IMR-90 (cell line): ENCODE measurements around the gene LUZP4. TPM values are rescaled to one million over a fixed set of nuclear protein-coding genes. Genes with fewer than 3 reads are reported as not detected.

ENCODE experiments used
- ATAC-seq: fragments of 200-7000 bp; cut with Tn5 transposase; 2 replicates; pipeline ENCODE4 v1.9.1; 2020; ENCODE audit warnings: low read depth, mild to moderate bottlenecking, moderate library complexity
- BruUV-seq: library from RNA; stranded (reverse); fragments of 400-500 nt; replicated peaks from 2 replicates; lab custom pipeline; 2021; lab: Mats Ljungman, UMichigan
- CTCF ChIA-PET: fragments of 300-600 bp; formaldehyde crosslinking; extraction: SDS; loops from one replicate; lab custom pipeline; 2021; ENCODE audit warnings: antibody characterized with exemption; lab: Yijun Ruan, JAX
- POLR2A ChIA-PET: fragments of 300-600 bp; sonication (Branson Sonifier 250); formaldehyde crosslinking; loops from one replicate; lab custom pipeline; 2022; ENCODE audit warnings: antibody characterized with exemption; ENCODE audit not compliant: unreplicated experiment; lab: Charles Lee
- DNase-seq: peaks from one replicate; pipeline ENCODE4 v3.0.0; 2013
- H2AFZ ChIP-seq: replicated peaks from 2 replicates; pipeline ENCODE3; 2013; ENCODE audit warnings: low read length, mild to moderate bottlenecking; ENCODE audit not compliant: poor library complexity
- H2AK5ac ChIP-seq: 2 replicates; pipeline ENCODE4 v1.6.1; 2013; ENCODE audit warnings: low read depth, low read length, inconsistent platforms
- H2AK9ac ChIP-seq: replicated peaks from 2 replicates; pipeline ENCODE3; 2013; ENCODE audit warnings: mild to moderate bottlenecking, low read depth, low read length, moderate library complexity; ENCODE audit not compliant: poor library complexity
- H2BK120ac ChIP-seq: 2 replicates; pipeline ENCODE4 v1.6.1; 2013; ENCODE audit warnings: low read depth, low read length, inconsistent platforms
- H2BK15ac ChIP-seq: 3 replicates; pipeline ENCODE4 v1.6.1; 2013; ENCODE audit warnings: low read depth, low read length, inconsistent platforms
- H2BK20ac ChIP-seq: 2 replicates; pipeline ENCODE4 v1.6.1; 2013; ENCODE audit warnings: low read depth, mild to moderate bottlenecking, inconsistent platforms, low read length, moderate library complexity
- H2BK5ac ChIP-seq: 2 replicates; pipeline ENCODE4 v1.6.1; 2013; ENCODE audit warnings: mild to moderate bottlenecking, low read depth, low read length, inconsistent platforms; ENCODE audit not compliant: poor library complexity, severe bottlenecking
- H3K14ac ChIP-seq: replicated peaks from 2 replicates; pipeline ENCODE4 v1.6.1; 2013; ENCODE audit warnings: low read depth, low read length, inconsistent platforms
- H3K18ac ChIP-seq: 2 replicates; pipeline ENCODE4 v1.6.1; 2013; ENCODE audit warnings: low read depth, low read length, control low read depth
- H3K23ac ChIP-seq: 2 replicates; pipeline ENCODE4 v1.6.1; 2013; ENCODE audit warnings: low read depth, low read length, inconsistent platforms
- H3K27ac ChIP-seq: 2 replicates; pipeline ENCODE4 v1.5.1; 2013; ENCODE audit warnings: mild to moderate bottlenecking, control low read depth, low read length; ENCODE audit not compliant: insufficient read depth
- H3K27me3 ChIP-seq: 2 replicates; pipeline ENCODE4 v1.6.1; 2013; ENCODE audit warnings: low read length; ENCODE audit not compliant: control insufficient read depth, insufficient read depth
- H3K36me3 ChIP-seq: 2 replicates; pipeline ENCODE4 v1.6.1; 2013; ENCODE audit warnings: low read length, mixed read lengths; ENCODE audit not compliant: control insufficient read depth, insufficient read depth
- H3K4ac ChIP-seq: 2 replicates; pipeline ENCODE4 v1.6.1; 2013; ENCODE audit warnings: low read depth, low read length, inconsistent platforms
- H3K4me1 ChIP-seq: 2 replicates; pipeline ENCODE4 v1.6.1; 2013; ENCODE audit warnings: low read length, mixed read lengths; ENCODE audit not compliant: control insufficient read depth, insufficient read depth
- H3K4me2 ChIP-seq: 2 replicates; pipeline ENCODE4 v1.6.1; 2013; ENCODE audit warnings: low read depth, mild to moderate bottlenecking, control low read depth, low read length, moderate library complexity
- H3K4me3 ChIP-seq: 2 replicates; pipeline ENCODE4 v1.5.1; 2013; ENCODE audit warnings: low read depth, mild to moderate bottlenecking, control low read depth, low read length, moderate library complexity; ENCODE audit not compliant: insufficient read depth
- H3K56ac ChIP-seq: 2 replicates; pipeline ENCODE4 v1.6.1; 2013; ENCODE audit warnings: low read length, inconsistent platforms; ENCODE audit not compliant: insufficient read depth; ENCODE audit errors: extremely low read depth
- H3K79me1 ChIP-seq, 2 experiments: 2 replicates each; pipeline ENCODE4 v1.6.1; 2013; ENCODE audit warnings: low read length in 2 of 2, inconsistent platforms in 1 of 2, low read depth in 1 of 2
- H3K9ac ChIP-seq: 2 replicates; pipeline ENCODE4 v1.6.1; 2013; ENCODE audit warnings: low read depth, low read length, control low read depth
- H3K9me1 ChIP-seq: 2 replicates; pipeline ENCODE4 v1.6.1; 2013; ENCODE audit warnings: low read length, inconsistent platforms; ENCODE audit not compliant: insufficient read depth
- H3K9me3 ChIP-seq: 2 replicates; pipeline ENCODE4 v1.6.1; 2013; ENCODE audit warnings: low read length; ENCODE audit not compliant: control insufficient read depth, insufficient read depth
- H4K20me1 ChIP-seq: 2 replicates; pipeline ENCODE4 v1.6.1; 2013; ENCODE audit warnings: low read length, inconsistent platforms; ENCODE audit not compliant: insufficient read depth
- H4K5ac ChIP-seq: 2 replicates; pipeline ENCODE4 v1.6.1; 2013; ENCODE audit warnings: mild to moderate bottlenecking, low read depth, low read length, control low read depth
- H4K8ac ChIP-seq, 2 experiments: 2 replicates each; pipeline ENCODE4 v1.6.1; 2013; ENCODE audit warnings: low read depth in 2 of 2, low read length in 2 of 2, control low read depth in 1 of 2, inconsistent platforms in 1 of 2
- H4K91ac ChIP-seq: 2 replicates; pipeline ENCODE4 v1.6.1; 2013; ENCODE audit warnings: low read depth, low read length, inconsistent platforms; ENCODE audit not compliant: insufficient read depth
- MAZ ChIP-seq: IDR thresholded peaks from 2 replicates; pipeline ENCODE4 v1.6.1; 2012; ENCODE audit warnings: low read depth, mild to moderate bottlenecking, low read length, improper control_type of control experiment, moderate library complexity, borderline replicate concordance
- MXI1 ChIP-seq: IDR thresholded peaks from 2 replicates; pipeline ENCODE4 v1.6.1; 2012; ENCODE audit warnings: low read depth, mild to moderate bottlenecking, low read length, moderate library complexity, borderline replicate concordance
- POLR2A ChIP-seq: IDR thresholded peaks from 2 replicates; pipeline ENCODE4 v1.6.1; 2012; ENCODE audit warnings: mild to moderate bottlenecking, low read depth, low read length
- RAD21 ChIP-seq: IDR thresholded peaks from 2 replicates; pipeline ENCODE4 v1.6.1; 2012; ENCODE audit warnings: low read length, improper control_type of control experiment
- RFX5 ChIP-seq: IDR thresholded peaks from 2 replicates; pipeline ENCODE4 v1.8.0; 2012; ENCODE audit warnings: low read depth, mild to moderate bottlenecking, low read length, moderate library complexity
- WGBS, 2 experiments: methylation state at CpG; one replicate each; pipeline versions ENCODE4 v1.1.5 to v1.1.7; 2013; ENCODE audit warnings: missing lambda C conversion rate in 2 of 2; ENCODE audit not compliant: insufficient read length in 1 of 2; ENCODE audit errors: extremely low coverage in 2 of 2; 5-methylcytosine and 5-hydroxymethylcytosine counted together
- dilution Hi-C: fragments of 300-500 bp; cut with HindIII; formaldehyde crosslinking; loops from one replicate; pipeline ENCODE4 v1.14.3; 2018; ENCODE audit warnings: low sequenced_read_pairs; ENCODE audit not compliant: unreplicated experiment
- in situ Hi-C: fragments of 300-500 bp; cut with MboI; formaldehyde crosslinking; loops from 3 replicates; pipeline ENCODE4 v1.14.3; 2019; ENCODE audit warnings: low sequenced_read_pairs, inconsistent platforms, mixed read lengths
- intact Hi-C: fragments of 100-400 bp; cut with micrococcal nuclease; formaldehyde crosslinking; loops from 2 replicates; pipeline ENCODE4 v1.10.0; 2022
- polyA plus RNA-seq, 3 experiments: library from polyadenylated mRNA; depleted of rRNA; stranded (reverse); fragments of >200 nt; gene quantifications; 2 replicates each; pipeline ENCODE4 v1.2.3, GENCODE V29; 2012; ENCODE audit warnings: low replicate concordance in 1 of 3
- total RNA-seq: library from RNA; depleted of rRNA; stranded (reverse); fragments of >200 nt; gene quantifications from 2 replicates; pipeline ENCODE4 v1.2.3, GENCODE V29; 2012

The LUZP4 gene
- total and polyA plus RNA-seq, 2 of the 4 experiments (the other 2 are of a cell fraction), result not detected

GRCh38 chrX:115348446-115349225, 59.1 kb downstream of the LUZP4 start:
- no peak overlapping the region for H3K56ac ChIP-seq

More at GRCh38 chrX:115348446-115349225, 59.1 kb downstream of the LUZP4 start:
- BruUV-seq, result no TSS peak
- Histone ChIP-seq H3K4me3 (no peak overlapping the region), H3K27ac (no peak overlapping the region), H2AK9ac (no peak overlapping the region), H3K79me1 (no peaks in the 10 kb centered on the region), H4K5ac (no peak overlapping the region), H3K9me1 (no peaks in the 10 kb centered on the region), H2AFZ (no peak overlapping the region), H2BK120ac (no peak overlapping the region), H3K4ac (no peak overlapping the region), H3K18ac (no peak overlapping the region), H3K36me3 (no peaks in the 10 kb centered on the region), H2AK5ac (no peak overlapping the region), H2BK20ac (no peak overlapping the region), H4K20me1 (no peaks in the 10 kb centered on the region), H3K9ac (no peak overlapping the region), H3K14ac (no peak overlapping the region), H3K9me3 (no peaks in the 10 kb centered on the region), H3K4me2 (no peak overlapping the region), H3K4me1 (no peaks in the 10 kb centered on the region; the same call in 1 of the 2 replicates), H4K91ac (no peak overlapping the region), H3K23ac (no peak overlapping the region), H2BK15ac (no peak overlapping the region), H2BK5ac (no peak overlapping the region), H4K8ac (no peak overlapping the region), H3K27me3 (peaks cover 2% of the 10 kb centered on the region; the same call in 1 of the 2 replicates)
- in situ Hi-C loops, result no loop called here
- no CpG with 5 or more reads among the region's 7 CpGs for WGBS, 2 experiments
- no peak for TF ChIP-seq MAZ
- TF ChIP-seq RFX5, result no peak
- no peak for TF ChIP-seq MXI1
- TF ChIP-seq RAD21, result no peak
- no peak for TF ChIP-seq POLR2A
- POLR2A ChIA-PET, result no interaction called here
- CTCF ChIA-PET, result no interaction called here
- dilution Hi-C loops, result no loop called here
- intact Hi-C loops, result no loop called here
- ATAC-seq (no peak), DNase-seq (no peak)
